Vagina (tissue), 2 donors: ENCODE measurements around the gene F12. TPM values are rescaled to one million over a fixed set of nuclear protein-coding genes. Genes with fewer than 3 reads are reported as not detected.

Experiments
- DNase-seq, 2 donors: peaks; one replicate each; pipeline ENCODE4 v3.0.0-alpha.2; 2017; ENCODE audit errors: extremely low spot score in 2 of 2
- H3K27ac ChIP-seq: fragments of 200-600 bp; sonication (generic); one replicate; pipeline ENCODE4 v1.5.1; 2019
- H3K27me3 ChIP-seq: fragments of 200-600 bp; sonication (generic); one replicate; pipeline ENCODE4 v1.5.1; 2019
- H3K36me3 ChIP-seq, 2 donors: fragments of 200-600 bp; sonication (generic); one replicate each; pipeline ENCODE4 v1.5.1; 2017 to 2019
- H3K4me1 ChIP-seq: fragments of 200-600 bp; sonication (generic); one replicate; pipeline ENCODE4 v1.5.1; 2019
- H3K4me3 ChIP-seq, 2 donors: fragments of 200-600 bp; sonication (generic); 1 replicate in 1 of 2; 2 replicates in 1 of 2; pipeline ENCODE4 v1.5.1; 2016 to 2019
- H3K9me3 ChIP-seq: fragments of 200-600 bp; sonication (generic); one replicate; pipeline ENCODE4 v1.5.1; 2019
- CTCF ChIP-seq, 3 experiments: fragments of 450-650 bp in 2 of 3; fragments of 200-600 bp in 1 of 3; sonication (generic) in 1 of 3; IDR thresholded peaks; one replicate each; pipeline ENCODE4 v1.5.1; 2017 to 2019; ENCODE audit warnings: antibody characterized with exemption in 3 of 3, mild to moderate bottlenecking in 2 of 3, moderate library complexity in 2 of 3
- POLR2A ChIP-seq, 2 donors: fragments of 450-650 bp; IDR thresholded peaks; one replicate each; pipeline ENCODE4 v1.6.1; 2017; ENCODE audit warnings: antibody characterized with exemption in 2 of 2, mild to moderate bottlenecking in 2 of 2, moderate library complexity in 2 of 2
- POLR2AphosphoS5 ChIP-seq, 2 donors: sonication (generic); formaldehyde crosslinking; IDR thresholded peaks; one replicate each; pipeline ENCODE4 v1.9.0; 2017; ENCODE audit warnings: antibody characterized with exemption in 2 of 2, mild to moderate bottlenecking in 2 of 2, low read depth in 1 of 2; ENCODE audit not compliant: insufficient read depth in 1 of 2
- intact Hi-C: fragments of 100-400 bp; cut with DNase I; formaldehyde crosslinking; loops from one replicate; pipeline ENCODE4 v1.15.1; 2023
- total RNA-seq: library from RNA; depleted of rRNA; stranded (reverse); fragments of >200 nt; gene quantifications from one replicate; pipeline ENCODE4 v1.2.3, GENCODE V29; 2016

Gene F12
- total RNA-seq, 1 donor from 2014 or later, result 5.2 TPM

- TF ChIP-seq POLR2A (IDR thresholded peaks at IDR 0.05) (no peak), POLR2AphosphoS5 (IDR thresholded peaks at IDR 0.05; ENCODE audit: insufficient read depth in 1 of 2, low read depth in 1 of 2) (peak in 1 of 2 donors; percentile 12)
- no peak for DNase-seq
- H3K4me3 ChIP-seq, result no peak overlapping the region
- intact Hi-C loops, result no loop called here
- no peaks in the 10 kb centered on the region for H3K27me3 ChIP-seq
- no peaks in the 10 kb centered on the region for H3K9me3 ChIP-seq
- H3K4me1 ChIP-seq, result peaks cover 52% of the 10 kb centered on the region
- no peaks in the 10 kb centered on the region for H3K36me3 ChIP-seq
- peak overlapping the region; percentile 72 for H3K27ac ChIP-seq
Observed at GRCh38 chr5:177372034-177372896, 37.1 kb downstream of the F12 start.

GRCh38 chr5:177371120-177372033 lies 38.0 kb downstream of the F12 start:
- TF ChIP-seq POLR2A (IDR thresholded peaks at IDR 0.05) (no peak), POLR2AphosphoS5 (IDR thresholded peaks at IDR 0.05; ENCODE audit: insufficient read depth in 1 of 2, low read depth in 1 of 2) (no peak), CTCF (IDR thresholded peaks at IDR 0.05) (no peak)
- H3K4me3 ChIP-seq, result peak overlapping the region; percentile 39 to 43
- no peak for DNase-seq
- no peaks in the 10 kb centered on the region for H3K36me3 ChIP-seq
- peak overlapping the region; percentile 72 for H3K27ac ChIP-seq
- no peaks in the 10 kb centered on the region for H3K27me3 ChIP-seq
- H3K9me3 ChIP-seq, result no peaks in the 10 kb centered on the region
- intact Hi-C loops, result no loop called here
- H3K4me1 ChIP-seq, result peaks cover 57% of the 10 kb centered on the region

- no peak for DNase-seq
- Histone ChIP-seq H3K4me1 (peaks cover 65% of the 10 kb centered on the region), H3K27ac (peak overlapping the region; percentile 39), H3K9me3 (no peaks in the 10 kb centered on the region), H3K36me3 (no peaks in the 10 kb centered on the region), H3K27me3 (no peaks in the 10 kb centered on the region), H3K4me3 (peak overlapping the region; percentile 39 to 43)
- intact Hi-C loops, result no loop called here
- TF ChIP-seq POLR2AphosphoS5 (IDR thresholded peaks at IDR 0.05; ENCODE audit: insufficient read depth in 1 of 2, low read depth in 1 of 2), result no peak
- no peak for TF ChIP-seq CTCF (IDR thresholded peaks at IDR 0.05)
- TF ChIP-seq POLR2A (IDR thresholded peaks at IDR 0.05), result no peak
Observed at GRCh38 chr5:177370488-177371119, 38.8 kb downstream of the F12 start.

- Histone ChIP-seq H3K27ac (peak overlapping the region; percentile 39), H3K36me3 (no peaks in the 10 kb centered on the region), H3K4me1 (peaks cover 64% of the 10 kb centered on the region), H3K9me3 (no peaks in the 10 kb centered on the region), H3K27me3 (no peaks in the 10 kb centered on the region), H3K4me3 (no peak overlapping the region)
- no peak for DNase-seq
- no peak for TF ChIP-seq CTCF (IDR thresholded peaks at IDR 0.05)
- TF ChIP-seq POLR2AphosphoS5 (IDR thresholded peaks at IDR 0.05; ENCODE audit: insufficient read depth in 1 of 2, low read depth in 1 of 2), result no peak
- TF ChIP-seq POLR2A (IDR thresholded peaks at IDR 0.05), result no peak
- intact Hi-C loops, result no loop called here
Observed at GRCh38 chr5:177369645-177370440, 39.5 kb downstream of the F12 start.
